Esophagus squamous epithelium (tissue), 5 donors: ENCODE results near the gene SLC30A7. TPM values are rescaled to one million over a fixed set of nuclear protein-coding genes. Genes with fewer than 3 reads are reported as not detected.

ENCODE experiments used
- DNase-seq: peaks from one replicate; lab custom pipeline; 2025; lab: John Stamatoyannopoulos, UW
- H3K27ac ChIP-seq, 4 donors: fragments of 200-600 bp; sonication (generic); one replicate each; pipeline ENCODE4 v1.5.1; 2016 to 2019; ENCODE audit warnings: mild to moderate bottlenecking in 1 of 4
- H3K27me3 ChIP-seq, 4 donors: fragments of 200-600 bp; sonication (generic); 1 replicate in 3 of 4; 2 replicates in 1 of 4; pipeline versions ENCODE4 v1.5.1 to v1.6.0; 2017 to 2021; ENCODE audit warnings: antibody characterized with exemption in 1 of 4
- H3K36me3 ChIP-seq, 3 donors: fragments of 200-600 bp; sonication (generic); one replicate each; pipeline ENCODE4 v1.5.1; 2016 to 2019
- H3K4me1 ChIP-seq, 3 donors: fragments of 200-600 bp; sonication (generic); one replicate each; pipeline ENCODE4 v1.5.1; 2017 to 2019
- H3K4me3 ChIP-seq, 4 donors: fragments of 200-600 bp; sonication (generic); 1 replicate in 3 of 4; 2 replicates in 1 of 4; pipeline ENCODE4 v1.5.1; 2016 to 2019; ENCODE audit warnings: mild to moderate bottlenecking in 2 of 4, moderate library complexity in 1 of 4
- H3K9me3 ChIP-seq, 3 donors: fragments of 200-600 bp; sonication (generic); one replicate each; pipeline ENCODE4 v1.5.1; 2016 to 2019
- CTCF ChIP-seq, 6 experiments: fragments of 450-650 bp in 4 of 6; fragments of 200-600 bp in 2 of 6; sonication (generic) in 2 of 6; IDR thresholded peaks; one replicate each; pipeline ENCODE4 v1.5.1; 2016 to 2019; ENCODE audit warnings: antibody characterized with exemption in 6 of 6, mild to moderate bottlenecking in 4 of 6, moderate library complexity in 4 of 6
- POLR2A ChIP-seq, 4 donors: fragments of 450-650 bp; IDR thresholded peaks; one replicate each; pipeline ENCODE4 v1.6.1; 2017; ENCODE audit warnings: antibody characterized with exemption in 4 of 4, mild to moderate bottlenecking in 4 of 4, moderate library complexity in 3 of 4
- WGBS, 2 donors: methylation state at CpG; one replicate each; pipeline ENCODE4 v1.1.5; 2018; 5-methylcytosine and 5-hydroxymethylcytosine counted together
- intact Hi-C: fragments of 100-400 bp; cut with DNase I; formaldehyde crosslinking; loops from one replicate; pipeline ENCODE4 v1.15.0; 2022
- total RNA-seq, 4 donors: library from RNA; depleted of rRNA; stranded (reverse); fragments of >200 nt; gene quantifications; one replicate each; pipeline ENCODE4 v1.1.0, GENCODE V29; 2016
- donor health status: DM: yes; HTN: yes; CAD: no.

Gene SLC30A7
- total RNA-seq, 4 donors from 2014 or later: 9.0 to 22.1 (median 16.5) TPM

- intact Hi-C loops: no loop called here
Measured at GRCh38 chr1:100860397-100860991, 35.4 kb upstream of the SLC30A7 start.

GRCh38 chr1:100861379-100861778 lies 34.5 kb upstream of the SLC30A7 start:
- Histone ChIP-seq H3K4me3 (no peak overlapping the region), H3K9me3 (no peaks in the 10 kb centered on the region), H3K36me3 (no peaks in the 10 kb centered on the region), H3K27ac (no peak overlapping the region), H3K27me3 (no peaks in the 10 kb centered on the region), H3K4me1 (peaks cover 0 to 4% (median 0%) of the 10 kb centered on the region in 3 donors)
- 79 to 82% methylated on average over 1 of the region's 1 CpG for WGBS, 2 donors
- TF ChIP-seq POLR2A (IDR thresholded peaks at IDR 0.05) (no peak), CTCF (IDR thresholded peaks at IDR 0.05) (no peak)
- DNase-seq: no peak
- intact Hi-C loops: no loop called here

More at GRCh38 chr1:100860397-100860991, 35.4 kb upstream of the SLC30A7 start:
- Histone ChIP-seq H3K36me3 (no peaks in the 10 kb centered on the region), H3K4me3 (no peak overlapping the region), H3K27ac (no peak overlapping the region), H3K9me3 (no peaks in the 10 kb centered on the region), H3K4me1 (no peaks in the 10 kb centered on the region), H3K27me3 (no peaks in the 10 kb centered on the region)
- no peak for DNase-seq
- TF ChIP-seq POLR2A (IDR thresholded peaks at IDR 0.05) (no peak), CTCF (IDR thresholded peaks at IDR 0.05) (no peak)
- WGBS, 2 donors: 41 to 54% methylated on average over 3 of the region's 3 CpGs

- H3K36me3 ChIP-seq: no peaks in the 10 kb centered on the region
- WGBS, 2 donors: 78 to 90% methylated on average over 2 of the region's 2 CpGs
- TF ChIP-seq POLR2A (IDR thresholded peaks at IDR 0.05): no peak
- H3K4me1 ChIP-seq: peaks cover 0 to 5% (median 0%) of the 10 kb centered on the region in 3 donors
- DNase-seq: no peak
- H3K27me3 ChIP-seq: no peaks in the 10 kb centered on the region
- no peaks in the 10 kb centered on the region for H3K9me3 ChIP-seq
- no peak overlapping the region for H3K27ac ChIP-seq
- no peak overlapping the region for H3K4me3 ChIP-seq
- intact Hi-C loops: no loop called here
Measured at GRCh38 chr1:100862591-100862990, 33.3 kb upstream of the SLC30A7 start.

GRCh38 chr1:100866041-100866900 lies 29.6 kb upstream of the SLC30A7 start:
- Histone ChIP-seq H3K36me3 (no peaks in the 10 kb centered on the region), H3K27ac (no peak overlapping the region), H3K27me3 (no peaks in the 10 kb centered on the region), H3K9me3 (no peaks in the 10 kb centered on the region), H3K4me1 (peaks cover 0 to 5% (median 0%) of the 10 kb centered on the region in 3 donors), H3K4me3 (no peak overlapping the region)
- no peak for DNase-seq
- intact Hi-C loops: loop anchor here (5.0 kb wide), 1 partner anchor 399 kb away; no protein-coding TSS in a partner anchor
- TF ChIP-seq CTCF (IDR thresholded peaks at IDR 0.05): peak in 5 of 6 experiments; percentile 45 to 72 (median 57)
- no peak for TF ChIP-seq POLR2A (IDR thresholded peaks at IDR 0.05)
- WGBS, 2 donors: 15 to 18% methylated on average over 5 of the region's 5 CpGs

GRCh38 chr1:100866901-100867206 lies 29.0 kb upstream of the SLC30A7 start:
- no peak overlapping the region for H3K27ac ChIP-seq
- intact Hi-C loops: loop anchor here (5.0 kb wide), 1 partner anchor 400 kb away; no protein-coding TSS in a partner anchor
- H3K4me1 ChIP-seq: peaks cover 0 to 5% (median 0%) of the 10 kb centered on the region in 3 donors
- no peak overlapping the region for H3K4me3 ChIP-seq
- no peaks in the 10 kb centered on the region for H3K9me3 ChIP-seq
- H3K27me3 ChIP-seq: no peaks in the 10 kb centered on the region
- no peak for TF ChIP-seq POLR2A (IDR thresholded peaks at IDR 0.05)
- TF ChIP-seq CTCF (IDR thresholded peaks at IDR 0.05): no peak
- no peak for DNase-seq
- 57 to 63% methylated on average over 2 of the region's 2 CpGs for WGBS, 2 donors
- no peaks in the 10 kb centered on the region for H3K36me3 ChIP-seq
